CD4-positive, alpha-beta T cell treated with Interleukin-12 subunit alpha and Interleukin-12 subunit beta, for 1 hour (primary cell): ENCODE measurements around the gene ZNF33B.
A peak's percentile ranks its signal among the peaks of the same experiment; 100 is the strongest.

Experiments
- DNase-seq: peaks from one replicate; pipeline ENCODE4 v3.0.0-alpha.2; 2020

Gene ZNF33B

GRCh38 chr10:42638055-42638820 lies at the start of gene ZNF33B:
TSS of gene ZNF33B (minus strand) at chr10:42638570. CDS start at chr10:42636928, 1,642 bp downstream.
- peak; percentile 95 for DNase-seq

GRCh38 chr10:42684517-42684916 lies 46.1 kb upstream of the ZNF33B start:
- DNase-seq: no peak

- no peak for DNase-seq
Observed at GRCh38 chr10:42680267-42680666, 41.9 kb upstream of the ZNF33B start.

GRCh38 chr10:42665181-42665979 lies 27.0 kb upstream of the ZNF33B start:
- peak; percentile 3 for DNase-seq

- no peak for DNase-seq
Observed at GRCh38 chr10:42654419-42654818, 16.0 kb upstream of the ZNF33B start.

GRCh38 chr10:42652858-42653257 lies 14.5 kb upstream of the ZNF33B start:
- DNase-seq: no peak

- DNase-seq: no peak
Observed at GRCh38 chr10:42650374-42650773, 12.0 kb upstream of the ZNF33B start.

- DNase-seq: no peak
Observed at GRCh38 chr10:42648512-42648911, 10.1 kb upstream of the ZNF33B start.

- no peak for DNase-seq
Observed at GRCh38 chr10:42646687-42647640, 8.6 kb upstream of the ZNF33B start.

- DNase-seq: no peak
Observed at GRCh38 chr10:42646214-42646613, 7.8 kb upstream of the ZNF33B start.

- no peak for DNase-seq
Observed at GRCh38 chr10:42645516-42645915, 7.1 kb upstream of the ZNF33B start.

- DNase-seq: no peak
Observed at GRCh38 chr10:42645103-42645502, 6.7 kb upstream of the ZNF33B start.

- no peak for DNase-seq
Observed at GRCh38 chr10:42640610-42641229, 2.4 kb upstream of the ZNF33B start.

GRCh38 chr10:42638821-42639270 lies 476 bp upstream of the ZNF33B start:
- DNase-seq: no peak

- DNase-seq: no peak
Observed at GRCh38 chr10:42637648-42638054, 719 bp downstream of the ZNF33B start.

GRCh38 chr10:42637142-42637541 lies 1.2 kb downstream of the ZNF33B start:
- no peak for DNase-seq

GRCh38 chr10:42635098-42635497 lies 3.3 kb downstream of the ZNF33B start:
- DNase-seq: no peak

GRCh38 chr10:42632564-42632963 lies 5.8 kb downstream of the ZNF33B start:
- DNase-seq: no peak

- DNase-seq: no peak
Observed at GRCh38 chr10:42630537-42631134, 7.7 kb downstream of the ZNF33B start.

- no peak for DNase-seq
Observed at GRCh38 chr10:42623929-42624328, 14.4 kb downstream of the ZNF33B start.

- DNase-seq: no peak
Observed at GRCh38 chr10:42618424-42618823, 19.9 kb downstream of the ZNF33B start.

- DNase-seq: no peak
Observed at GRCh38 chr10:42615419-42615818, 23.0 kb downstream of the ZNF33B start.
